ENCODE results near the gene FLRT1. TPM values are rescaled to one million over a fixed set of nuclear protein-coding genes. Genes with fewer than 3 reads are reported as not detected.

Gene FLRT1
- total RNA-seq, 1 experiment from 2014 or later = 0.39 TPM

- TF ChIP-seq, protein P1, sequence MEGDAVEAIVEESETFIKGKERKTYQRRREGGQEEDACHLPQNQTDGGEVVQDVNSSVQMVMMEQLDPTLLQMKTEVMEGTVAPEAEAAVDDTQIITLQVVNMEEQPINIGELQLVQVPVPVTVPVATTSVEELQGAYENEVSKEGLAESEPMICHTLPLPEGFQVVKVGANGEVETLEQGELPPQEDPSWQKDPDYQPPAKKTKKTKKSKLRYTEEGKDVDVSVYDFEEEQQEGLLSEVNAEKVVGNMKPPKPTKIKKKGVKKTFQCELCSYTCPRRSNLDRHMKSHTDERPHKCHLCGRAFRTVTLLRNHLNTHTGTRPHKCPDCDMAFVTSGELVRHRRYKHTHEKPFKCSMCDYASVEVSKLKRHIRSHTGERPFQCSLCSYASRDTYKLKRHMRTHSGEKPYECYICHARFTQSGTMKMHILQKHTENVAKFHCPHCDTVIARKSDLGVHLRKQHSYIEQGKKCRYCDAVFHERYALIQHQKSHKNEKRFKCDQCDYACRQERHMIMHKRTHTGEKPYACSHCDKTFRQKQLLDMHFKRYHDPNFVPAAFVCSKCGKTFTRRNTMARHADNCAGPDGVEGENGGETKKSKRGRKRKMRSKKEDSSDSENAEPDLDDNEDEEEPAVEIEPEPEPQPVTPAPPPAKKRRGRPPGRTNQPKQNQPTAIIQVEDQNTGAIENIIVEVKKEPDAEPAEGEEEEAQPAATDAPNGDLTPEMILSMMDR (IDR thresholded peaks at IDR 0.05; ENCODE audit: insufficient read depth in 1 of 2, low read depth in 1 of 2, low read length in 1 of 2, severe bottlenecking in 1 of 2, unreplicated experiment in 1 of 2) = no peak
- Histone ChIP-seq H3K9me3 (no peaks in the 10 kb centered on the region), H3K27me3 (replicated peaks; ENCODE audit: control insufficient read depth, insufficient read depth, low read length) (no peaks in the 10 kb centered on the region), H3K4me1 (no peaks in the 10 kb centered on the region), H3K36me3 (ENCODE audit: control insufficient read depth, insufficient read depth, low read length) (peaks cover 4% of the 10 kb centered on the region; the same call in 1 of the 2 replicates), H3K4me3 (ENCODE audit: low read depth, low read length) (no peak overlapping the region)
- no peak overlapping the region for H3K4me3 Mint-ChIP-seq (ENCODE audit: unreplicated experiment)
- CTCF ChIA-PET = no interaction called here
- H3K27me3 Mint-ChIP-seq (ENCODE audit: insufficient read depth, unreplicated experiment) = no peaks in the 10 kb centered on the region
- BruUV-seq (replicated peaks) = no TSS peak
- intact Hi-C loops (cut with micrococcal nuclease; ENCODE audit: unreplicated experiment) = no loop called here
- no peak overlapping the region for H3K27ac Mint-ChIP-seq (ENCODE audit: unreplicated experiment)
- no peaks in the 10 kb centered on the region for H3K9me3 Mint-ChIP-seq (ENCODE audit: unreplicated experiment)
- peaks cover 59% of the 10 kb centered on the region for H3K36me3 Mint-ChIP-seq (ENCODE audit: insufficient read depth, unreplicated experiment)
- no peak for DNase-seq
- POLR2A ChIA-PET = no interaction called here
- no peaks in the 10 kb centered on the region for H3K4me1 Mint-ChIP-seq (ENCODE audit: low read depth, unreplicated experiment)
These were observed 35.5 kb upstream of the FLRT1 start for GRCh38 chr11:64000026-64000739.

DNA sequence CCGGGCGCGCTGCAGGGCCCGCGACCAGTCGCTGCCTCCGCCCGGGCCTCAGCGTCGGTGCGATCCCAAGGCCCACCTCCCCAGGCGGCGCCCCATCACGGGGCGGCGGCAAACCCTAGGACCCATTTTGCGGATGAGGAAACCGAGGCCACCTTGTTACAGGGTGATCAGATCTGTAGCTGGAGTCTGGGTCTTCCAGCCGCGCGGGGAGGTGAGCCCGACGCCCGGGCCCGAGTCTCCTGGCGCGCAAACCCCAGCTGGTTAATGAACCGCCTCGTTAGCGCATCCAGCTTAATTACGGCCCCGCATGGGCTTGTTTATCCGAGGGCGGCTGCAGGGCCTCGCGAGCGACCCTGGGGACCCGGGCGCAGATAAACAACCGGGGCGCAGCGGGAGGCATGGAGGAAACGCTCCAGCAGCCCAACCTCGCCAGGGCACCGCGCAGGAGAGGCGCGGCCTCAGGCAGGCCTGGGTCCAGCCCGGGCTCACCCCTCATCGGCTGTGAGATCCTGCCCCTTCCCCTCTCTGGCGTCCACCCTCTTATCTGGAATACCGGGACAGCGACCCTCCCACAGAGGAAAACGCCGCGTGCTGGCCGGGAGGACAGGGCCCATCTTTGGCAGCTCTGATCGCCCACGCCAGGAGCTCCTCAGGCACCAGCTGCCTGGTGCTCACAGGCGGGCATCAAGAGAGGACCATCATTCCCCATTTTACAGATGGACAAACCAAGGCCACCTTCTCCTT, 34.8 kb upstream of the FLRT1 start:
- BruUV-seq (replicated peaks) = no TSS peak
- Histone ChIP-seq H3K36me3 (ENCODE audit: control insufficient read depth, insufficient read depth, low read length) (peaks cover 4% of the 10 kb centered on the region; the same call in 1 of the 2 replicates), H3K4me1 (no peaks in the 10 kb centered on the region), H3K4me3 (ENCODE audit: low read depth, low read length) (no peak overlapping the region), H3K27me3 (replicated peaks; ENCODE audit: control insufficient read depth, insufficient read depth, low read length) (no peaks in the 10 kb centered on the region), H3K9me3 (no peaks in the 10 kb centered on the region)
- no peaks in the 10 kb centered on the region for H3K4me1 Mint-ChIP-seq (ENCODE audit: low read depth, unreplicated experiment)
- peaks cover 54% of the 10 kb centered on the region for H3K36me3 Mint-ChIP-seq (ENCODE audit: insufficient read depth, unreplicated experiment)
- H3K9me3 Mint-ChIP-seq (ENCODE audit: unreplicated experiment) = no peaks in the 10 kb centered on the region
- TF ChIP-seq, protein P1 (IDR thresholded peaks at IDR 0.05; ENCODE audit: insufficient read depth in 1 of 2, low read depth in 1 of 2, low read length in 1 of 2, severe bottlenecking in 1 of 2, unreplicated experiment in 1 of 2) = no peak
- DNase-seq = no peak
- intact Hi-C loops (cut with micrococcal nuclease; ENCODE audit: unreplicated experiment) = no loop called here
- H3K4me3 Mint-ChIP-seq (ENCODE audit: unreplicated experiment) = no peak overlapping the region
- no peak overlapping the region for H3K27ac Mint-ChIP-seq (ENCODE audit: unreplicated experiment)
- ChIA-PET CTCF (no interaction called here), POLR2A (no interaction called here)
- no peaks in the 10 kb centered on the region for H3K27me3 Mint-ChIP-seq (ENCODE audit: insufficient read depth, unreplicated experiment)

- Histone ChIP-seq H3K9me3 (no peaks in the 10 kb centered on the region), H3K27me3 (replicated peaks; ENCODE audit: control insufficient read depth, insufficient read depth, low read length) (no peaks in the 10 kb centered on the region), H3K36me3 (ENCODE audit: control insufficient read depth, insufficient read depth, low read length) (peaks cover 2% of the 10 kb centered on the region; the same call in 1 of the 2 replicates), H3K4me1 (no peaks in the 10 kb centered on the region), H3K4me3 (ENCODE audit: low read depth, low read length) (no peak overlapping the region)
- H3K9me3 Mint-ChIP-seq (ENCODE audit: unreplicated experiment) = no peaks in the 10 kb centered on the region
- ChIA-PET CTCF (no interaction called here), POLR2A (no interaction called here)
- no peak for DNase-seq
- H3K27me3 Mint-ChIP-seq (ENCODE audit: insufficient read depth, unreplicated experiment) = no peaks in the 10 kb centered on the region
- no peak overlapping the region for H3K27ac Mint-ChIP-seq (ENCODE audit: unreplicated experiment)
- intact Hi-C loops (cut with micrococcal nuclease; ENCODE audit: unreplicated experiment) = no loop called here
- no peaks in the 10 kb centered on the region for H3K4me1 Mint-ChIP-seq (ENCODE audit: low read depth, unreplicated experiment)
- no TSS peak for BruUV-seq (replicated peaks)
- peaks cover 46% of the 10 kb centered on the region for H3K36me3 Mint-ChIP-seq (ENCODE audit: insufficient read depth, unreplicated experiment)
- no peak overlapping the region for H3K4me3 Mint-ChIP-seq (ENCODE audit: unreplicated experiment)
- TF ChIP-seq, protein P1 (IDR thresholded peaks at IDR 0.05; ENCODE audit: insufficient read depth in 1 of 2, low read depth in 1 of 2, low read length in 1 of 2, severe bottlenecking in 1 of 2, unreplicated experiment in 1 of 2) = no peak
These were observed 34.0 kb upstream of the FLRT1 start for GRCh38 chr11:64001484-64002420.
